ENCODE data around the gene BTBD9. TPM values are rescaled to one million over a fixed set of nuclear protein-coding genes. Genes with fewer than 3 reads are reported as not detected.
"Not testable (repeated sequence)": the region's sequence is repeated elsewhere in the genome, so short reads cannot be mapped to it uniquely, and the experiment has no call there.

Gene BTBD9
- total and polyA plus RNA-seq, 11 donors, result 6.3 to 23.3 (median 19.4) TPM

- intact Hi-C loops (cut with DNase I), result no loop called here
- Histone ChIP-seq H3K9me3 (peaks cover 0 to 15% (median 0%) of the 10 kb centered on the region in 12 donors), H3K36me3 (peaks cover 0 to 17% (median 0%) of the 10 kb centered on the region in 9 donors), H3K4me3 (no peak overlapping the region), H3K27me3 (no peaks in the 10 kb centered on the region), H3K27ac (no peak overlapping the region), H3K4me1 (peaks cover 0 to 22% (median 9%) of the 10 kb centered on the region in 12 donors)
- 68 to 78% (median 73%) methylated on average over 4 of the region's 4 CpGs for WGBS, 4 donors
- ATAC-seq, result no peak
- TF ChIP-seq CTCF (IDR thresholded peaks at IDR 0.05) (no peak), POLR2A (IDR thresholded peaks at IDR 0.05) (no peak)
- DNase-seq, result no peak
Observed at GRCh38 chr6:38127284-38127683, 512.4 kb downstream of the BTBD9 start.

GRCh38 chr6:38124224-38124926, 515.4 kb downstream of the BTBD9 start:
- ATAC-seq, H3K9me3 ChIP-seq: not testable (repeated sequence)

GRCh38 chr6:38119516-38119915, 520.2 kb downstream of the BTBD9 start:
- intact Hi-C loops (cut with DNase I), result no loop called here
- Histone ChIP-seq H3K9me3 (no peaks in the 10 kb centered on the region), H3K4me1 (peaks cover 0 to 6% (median 0%) of the 10 kb centered on the region in 12 donors), H3K27me3 (no peaks in the 10 kb centered on the region), H3K36me3 (peaks cover 0 to 68% (median 31%) of the 10 kb centered on the region in 9 donors), H3K4me3 (no peak overlapping the region), H3K27ac (no peak overlapping the region)
- TF ChIP-seq POLR2A (IDR thresholded peaks at IDR 0.05) (no peak), CTCF (IDR thresholded peaks at IDR 0.05) (no peak)
- WGBS, 4 donors, result 79 to 87% (median 82%) methylated on average over 6 of the region's 6 CpGs
- DNase-seq (no peak), ATAC-seq (no peak)

More at GRCh38 chr6:38124224-38124926, 515.4 kb downstream of the BTBD9 start:
- intact Hi-C loops (cut with DNase I); H3K4me3 ChIP-seq; H3K27me3 ChIP-seq; H3K27ac ChIP-seq; H3K4me1 ChIP-seq; DNase-seq: not testable (repeated sequence)
- WGBS, 4 donors, result 90 to 97% (median 96%) methylated on average over 29 to 40 of the region's 40 CpGs
- peaks cover 0 to 46% (median 8%) of the 10 kb centered on the region in 9 donors for H3K36me3 ChIP-seq

- ATAC-seq (no peak), DNase-seq (no peak)
- H3K27ac ChIP-seq, result no peak overlapping the region
- intact Hi-C loops (cut with DNase I), result no loop called here
- no peak overlapping the region for H3K4me3 ChIP-seq
- H3K36me3 ChIP-seq, result peaks cover 0 to 68% (median 31%) of the 10 kb centered on the region in 9 donors
- no peak for TF ChIP-seq POLR2A (IDR thresholded peaks at IDR 0.05)
- no peak for TF ChIP-seq CTCF (IDR thresholded peaks at IDR 0.05)
- H3K9me3 ChIP-seq, result no peaks in the 10 kb centered on the region
- H3K27me3 ChIP-seq, result no peaks in the 10 kb centered on the region
- peaks cover 0 to 11% (median 0%) of the 10 kb centered on the region in 12 donors for H3K4me1 ChIP-seq
- 50 to 69% (median 66%) methylated on average over 2 of the region's 2 CpGs for WGBS, 4 donors
Observed at GRCh38 chr6:38118791-38119365, 520.9 kb downstream of the BTBD9 start.

Other genes starting within 250 kb of the BTBD9 start
- gene GLO1, start 63.2 kb upstream of the BTBD9 start, total RNA-seq, result 100 to 1,000 TPM in 2 of 9 donors, 10 to 100 TPM in 7; 77.8 to 123 (median 86.9) TPM
- gene GLO1, start 63.2 kb upstream of the BTBD9 start, polyA plus RNA-seq, result 10 to 100 TPM; 73.6 to 75.8 TPM
- under 1 TPM in 3 of 9 donors, not detected in 6; 0.02 to 0.50 (median 0.02) TPM for gene DNAH8, start 75.4 kb upstream of the BTBD9 start, total RNA-seq
- gene DNAH8, start 75.4 kb upstream of the BTBD9 start, polyA plus RNA-seq, result not detected